ENCODE data around the gene HDDC2. TPM values are rescaled to one million over a fixed set of nuclear protein-coding genes. Genes with fewer than 3 reads are reported as not detected.

The HDDC2 gene
- total RNA-seq, 4 donors from 2014 or later, result 42.6 to 76.6 (median 62.3) TPM

GRCh38 chr6:125231574-125232343 lies 70.0 kb downstream of the HDDC2 start:
- H3K27ac ChIP-seq, result no peak overlapping the region
- H3K4me1 ChIP-seq, result peaks cover 0 to 11% (median 0%) of the 10 kb centered on the region in 4 donors
- no peak overlapping the region for H3K4me3 ChIP-seq
- no peaks in the 10 kb centered on the region for H3K27me3 ChIP-seq
- TF ChIP-seq CTCF (IDR thresholded peaks at IDR 0.05) (no peak), POLR2A (IDR thresholded peaks at IDR 0.05) (no peak), EP300 (IDR thresholded peaks at IDR 0.05) (no peak)
- WGBS, 2 donors, result 86 to 88% methylated on average over 7 of the region's 7 CpGs
- H3K9me3 ChIP-seq, result no peaks in the 10 kb centered on the region
- H3K36me3 ChIP-seq, result no peaks in the 10 kb centered on the region
- DNase-seq (ENCODE audit: low spot score in 2 of 2), result no peak

- no peak overlapping the region for H3K27ac ChIP-seq
- 85 to 95% methylated on average over 1 of the region's 1 CpG for WGBS, 2 donors
Observed at GRCh38 chr6:125231133-125231532, 70.6 kb downstream of the HDDC2 start.

GRCh38 chr6:125230674-125231073 lies 71.1 kb downstream of the HDDC2 start:
- no peak for DNase-seq (ENCODE audit: low spot score in 2 of 2)
- Histone ChIP-seq H3K27me3 (no peaks in the 10 kb centered on the region), H3K9me3 (no peaks in the 10 kb centered on the region), H3K4me1 (peaks cover 0 to 11% (median 0%) of the 10 kb centered on the region in 4 donors), H3K4me3 (no peak overlapping the region), H3K27ac (no peak overlapping the region), H3K36me3 (no peaks in the 10 kb centered on the region)
- TF ChIP-seq CTCF (IDR thresholded peaks at IDR 0.05), result no peak
- TF ChIP-seq EP300 (IDR thresholded peaks at IDR 0.05), result no peak
- TF ChIP-seq POLR2A (IDR thresholded peaks at IDR 0.05), result no peak
- WGBS, 2 donors, result 85 to 90% methylated on average over 3 of the region's 3 CpGs

More at GRCh38 chr6:125231133-125231532, 70.6 kb downstream of the HDDC2 start:
- Histone ChIP-seq H3K36me3 (no peaks in the 10 kb centered on the region), H3K4me1 (peaks cover 0 to 11% (median 0%) of the 10 kb centered on the region in 4 donors), H3K4me3 (no peak overlapping the region), H3K27me3 (no peaks in the 10 kb centered on the region), H3K9me3 (no peaks in the 10 kb centered on the region)
- no peak for TF ChIP-seq EP300 (IDR thresholded peaks at IDR 0.05)
- TF ChIP-seq CTCF (IDR thresholded peaks at IDR 0.05), result no peak
- no peak for TF ChIP-seq POLR2A (IDR thresholded peaks at IDR 0.05)
- DNase-seq (ENCODE audit: low spot score in 2 of 2), result no peak

- TF ChIP-seq CTCF (IDR thresholded peaks at IDR 0.05) (no peak), POLR2A (IDR thresholded peaks at IDR 0.05) (no peak), EP300 (IDR thresholded peaks at IDR 0.05) (no peak)
- no peaks in the 10 kb centered on the region for H3K9me3 ChIP-seq
- WGBS, 2 donors, result 33 to 35% methylated on average over 6 of the region's 6 CpGs
- no peaks in the 10 kb centered on the region for H3K36me3 ChIP-seq
- no peak overlapping the region for H3K27ac ChIP-seq
- peaks cover 0 to 15% (median 0%) of the 10 kb centered on the region in 4 donors for H3K4me1 ChIP-seq
- no peak for DNase-seq (ENCODE audit: low spot score in 2 of 2)
- H3K4me3 ChIP-seq, result no peak overlapping the region
- no peaks in the 10 kb centered on the region for H3K27me3 ChIP-seq
Observed at GRCh38 chr6:125228981-125229479, 72.7 kb downstream of the HDDC2 start.

- no peak overlapping the region for H3K27ac ChIP-seq
- peaks cover 0 to 14% (median under 1%) of the 10 kb centered on the region in 4 donors for H3K4me1 ChIP-seq
- TF ChIP-seq CTCF (IDR thresholded peaks at IDR 0.05), result no peak
- no peak for TF ChIP-seq EP300 (IDR thresholded peaks at IDR 0.05)
- TF ChIP-seq POLR2A (IDR thresholded peaks at IDR 0.05), result no peak
- no peaks in the 10 kb centered on the region for H3K9me3 ChIP-seq
- DNase-seq (ENCODE audit: low spot score in 2 of 2), result no peak
- no peak overlapping the region for H3K4me3 ChIP-seq
- H3K36me3 ChIP-seq, result no peaks in the 10 kb centered on the region
- 93 to 95% methylated on average over 6 of the region's 6 CpGs for WGBS, 2 donors
- H3K27me3 ChIP-seq, result no peaks in the 10 kb centered on the region
Observed at GRCh38 chr6:125227244-125227643, 74.5 kb downstream of the HDDC2 start.
